Raji (cell line): Measurements from ENCODE around the gene THBS4.

ENCODE experiments used
- POLR2A ChIP-seq: IDR thresholded peaks from 2 replicates; pipeline ENCODE4 v1.6.1; 2011; ENCODE audit warnings: low read depth, low read length, control low read depth; ENCODE audit not compliant: insufficient read depth

The THBS4 gene

DNA sequence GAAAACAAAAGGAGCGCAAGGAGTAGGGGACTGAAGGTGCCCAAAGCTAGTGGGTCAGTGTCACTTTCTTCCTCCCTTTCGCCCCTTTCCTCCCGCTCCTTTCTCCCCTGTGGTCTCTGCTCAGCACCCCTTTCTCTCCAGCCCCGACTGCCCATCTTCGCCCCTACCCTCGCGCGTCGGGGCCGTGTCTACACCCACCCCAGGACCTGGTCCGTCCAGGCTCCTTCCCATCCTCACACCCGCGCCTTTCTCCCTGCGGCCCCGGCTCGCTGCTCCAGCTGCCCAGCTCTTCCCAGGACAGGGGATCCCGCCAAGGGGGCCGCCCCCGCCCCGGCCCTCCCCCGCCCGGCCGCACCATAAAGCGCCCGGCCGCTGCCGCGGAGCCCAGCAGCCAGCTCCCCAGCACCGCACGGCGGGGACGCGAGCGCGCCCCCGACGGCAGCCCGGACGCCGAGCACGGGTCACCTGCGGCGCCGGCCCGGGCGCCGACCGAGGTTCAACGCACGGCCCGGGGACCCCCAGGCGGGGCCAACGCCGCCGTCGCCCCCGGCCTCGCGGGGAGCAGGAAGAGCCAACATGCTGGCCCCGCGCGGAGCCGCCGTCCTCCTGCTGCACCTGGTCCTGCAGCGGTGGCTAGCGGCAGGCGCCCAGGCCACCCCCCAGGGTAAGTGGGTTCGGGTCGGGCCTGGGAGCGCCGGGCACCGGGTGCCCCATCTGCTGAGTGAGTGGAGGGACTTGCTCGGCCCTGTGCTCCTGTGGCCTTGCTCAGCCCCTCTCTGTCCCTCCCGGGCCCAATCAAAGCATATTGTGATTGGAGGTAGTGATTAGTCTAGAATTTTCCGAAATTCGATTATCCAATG is at the start of gene THBS4:
Gene THBS4, plus strand, starts transcription at position 387 of the 860 bp plus-strand sequence. Its CDS starts 190 bp downstream, at position 577.
- TF ChIP-seq POLR2A, result no peak

DNA sequence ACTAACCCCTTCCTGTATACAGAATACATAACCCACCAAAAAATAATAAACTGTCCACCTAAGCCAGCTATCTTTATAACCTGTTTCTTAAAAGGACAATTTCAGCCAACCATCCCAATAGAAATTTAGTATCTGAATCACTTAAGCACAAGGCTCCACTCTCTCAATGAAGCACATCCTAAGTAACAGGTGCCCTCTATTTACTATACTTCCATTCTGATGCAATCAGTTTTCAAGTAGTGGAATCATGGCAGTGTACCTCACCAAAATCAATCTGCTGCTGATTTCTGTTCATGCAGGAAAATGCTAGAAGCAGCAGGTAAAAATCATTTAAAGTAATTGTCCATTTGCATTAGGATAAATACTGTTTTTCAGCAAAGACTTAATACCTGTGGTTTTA is 48.9 kb upstream of the THBS4 start:
- TF ChIP-seq POLR2A, result no peak

DNA sequence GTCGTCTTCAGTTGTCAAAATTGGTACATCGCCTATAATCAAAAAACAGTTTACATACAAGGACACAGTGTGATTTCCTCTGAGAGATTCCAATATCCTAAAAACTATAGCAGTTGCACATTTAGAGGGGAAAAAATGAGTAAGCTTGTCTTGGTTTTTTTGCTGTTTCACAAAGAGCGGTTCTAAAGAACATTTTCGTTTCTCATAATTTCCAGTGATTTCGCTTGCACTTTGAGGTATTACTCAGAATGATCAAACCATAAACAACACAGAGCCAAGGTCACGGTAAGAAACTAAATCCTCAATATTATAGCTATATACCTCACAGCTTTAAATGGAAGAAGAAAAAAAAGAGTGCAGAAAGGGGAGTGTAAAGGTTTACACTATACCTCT is 44.9 kb upstream of the THBS4 start:
- no peak for TF ChIP-seq POLR2A

DNA sequence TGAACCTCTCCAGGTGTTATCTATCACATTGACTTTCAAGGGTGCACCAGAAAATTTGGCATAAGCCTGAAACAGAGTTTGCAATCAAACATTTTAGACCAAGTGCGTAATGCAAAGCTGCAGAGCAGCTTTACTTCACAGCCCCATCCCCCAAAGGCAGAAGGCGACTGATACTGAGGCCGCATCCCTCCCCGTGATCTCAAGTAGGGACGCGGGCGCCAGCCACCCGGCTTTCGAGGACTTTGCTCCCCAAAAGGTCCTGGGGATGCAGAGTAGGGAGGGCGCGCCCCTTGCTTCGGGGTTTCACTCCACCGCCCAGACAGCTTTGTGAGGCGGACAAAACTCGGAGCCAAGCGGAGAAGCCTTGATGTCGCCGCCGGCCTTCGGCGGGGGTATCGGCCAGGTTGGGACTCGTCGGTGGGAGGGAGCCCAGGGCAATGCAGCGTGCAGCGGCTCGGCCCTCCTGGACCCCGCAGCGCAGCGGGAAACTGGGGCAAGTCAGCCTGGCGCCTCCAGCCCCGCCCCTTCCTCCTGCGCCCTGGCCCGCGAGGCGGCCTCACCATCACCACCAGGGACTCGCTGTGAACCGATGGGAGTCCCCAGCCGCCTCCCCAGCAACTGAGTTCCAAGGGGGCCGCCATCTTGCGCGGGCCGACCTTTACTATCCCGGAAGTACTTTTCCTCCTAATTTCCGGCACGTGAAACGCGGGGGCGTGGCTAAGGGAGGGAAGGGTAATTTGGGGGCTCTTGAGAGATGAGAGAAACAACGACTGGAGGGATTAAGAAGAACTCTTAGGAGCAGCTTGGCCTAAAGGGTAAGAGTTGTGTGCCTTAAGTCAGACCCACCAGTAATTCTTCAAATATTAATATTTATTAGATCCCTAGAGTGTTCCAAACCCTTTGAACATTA is 44.3 kb upstream of the THBS4 start, which contains the start of gene MTX3:
Gene MTX3, minus strand, starts transcription at position 665 of the 910 bp plus-strand sequence. Its CDS starts 24 bp downstream, at position 641.
- peak; percentile 61 for TF ChIP-seq POLR2A

DNA sequence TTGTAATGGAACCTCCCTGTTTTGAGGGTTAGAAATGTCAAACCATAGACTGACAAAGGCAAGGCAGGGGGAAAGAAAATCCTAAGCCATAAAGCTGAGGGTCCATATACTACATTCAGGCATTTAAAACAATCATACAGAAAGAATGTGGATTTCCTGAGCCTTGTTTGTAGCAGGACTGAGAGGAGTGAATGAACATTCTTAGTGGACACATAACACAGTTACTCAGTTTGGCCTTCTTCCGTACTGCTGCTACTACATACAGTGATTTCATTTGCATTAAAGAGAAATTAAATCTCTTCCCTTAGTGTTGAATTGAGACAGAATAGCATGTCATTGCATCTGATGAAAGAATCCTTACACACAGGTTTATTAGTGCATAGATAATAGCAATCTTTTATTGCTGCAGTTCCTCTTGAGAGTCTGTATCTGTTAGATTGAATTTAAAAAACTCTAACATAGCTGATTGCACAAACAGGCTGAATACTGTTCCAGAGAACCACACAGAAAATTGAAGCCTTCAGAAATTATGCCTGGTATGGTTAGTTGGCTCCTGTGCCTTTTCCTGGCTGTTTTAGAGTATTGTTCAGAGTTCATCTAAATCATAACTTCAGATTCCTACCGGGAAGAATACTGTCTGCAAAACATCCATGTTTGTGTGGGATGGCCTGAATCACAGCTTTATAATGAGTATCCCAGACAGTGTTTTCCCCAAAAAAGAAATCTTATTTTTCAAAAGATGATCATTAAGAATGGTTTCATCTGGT is 42.1 kb upstream of the THBS4 start:
- no peak for TF ChIP-seq POLR2A

DNA sequence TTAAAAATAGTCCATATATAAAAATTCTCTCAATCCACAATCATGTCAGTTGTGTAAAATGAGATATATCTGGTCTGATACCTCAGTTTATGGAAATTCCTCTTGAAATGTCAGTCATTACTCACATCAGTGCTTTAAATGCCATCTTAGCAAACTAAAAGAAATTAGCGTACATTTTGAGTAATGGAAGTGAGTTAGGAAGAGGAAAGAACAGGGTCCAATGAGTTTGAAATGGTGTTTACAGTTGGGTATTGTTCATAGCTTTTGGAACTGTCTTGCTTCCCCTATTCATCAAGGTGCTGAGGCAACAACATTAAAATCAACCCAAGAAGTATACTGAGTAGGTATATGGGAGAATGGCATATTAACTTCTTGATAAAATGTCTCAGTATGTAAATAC is 35.4 kb upstream of the THBS4 start:
- TF ChIP-seq POLR2A, result no peak

DNA sequence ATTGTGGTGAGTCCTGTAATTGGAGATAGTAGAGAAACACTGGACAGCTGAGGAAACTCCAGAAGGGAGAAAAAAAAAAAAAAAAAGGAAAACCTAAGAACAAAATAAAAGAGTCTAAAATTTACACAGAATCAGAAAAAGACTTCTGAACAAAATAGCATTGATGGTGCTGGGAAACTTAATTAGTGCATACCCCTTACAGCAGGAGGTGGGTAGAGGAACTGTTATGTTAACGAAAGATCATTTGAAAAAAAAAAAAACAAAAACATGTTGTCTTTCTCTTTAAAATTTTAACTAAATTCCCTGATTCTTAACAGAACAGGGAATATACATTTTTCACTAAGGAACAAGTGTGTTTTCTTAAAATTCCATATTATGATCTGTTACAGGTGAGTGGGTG is 32.5 kb upstream of the THBS4 start:
- TF ChIP-seq POLR2A, result no peak

DNA sequence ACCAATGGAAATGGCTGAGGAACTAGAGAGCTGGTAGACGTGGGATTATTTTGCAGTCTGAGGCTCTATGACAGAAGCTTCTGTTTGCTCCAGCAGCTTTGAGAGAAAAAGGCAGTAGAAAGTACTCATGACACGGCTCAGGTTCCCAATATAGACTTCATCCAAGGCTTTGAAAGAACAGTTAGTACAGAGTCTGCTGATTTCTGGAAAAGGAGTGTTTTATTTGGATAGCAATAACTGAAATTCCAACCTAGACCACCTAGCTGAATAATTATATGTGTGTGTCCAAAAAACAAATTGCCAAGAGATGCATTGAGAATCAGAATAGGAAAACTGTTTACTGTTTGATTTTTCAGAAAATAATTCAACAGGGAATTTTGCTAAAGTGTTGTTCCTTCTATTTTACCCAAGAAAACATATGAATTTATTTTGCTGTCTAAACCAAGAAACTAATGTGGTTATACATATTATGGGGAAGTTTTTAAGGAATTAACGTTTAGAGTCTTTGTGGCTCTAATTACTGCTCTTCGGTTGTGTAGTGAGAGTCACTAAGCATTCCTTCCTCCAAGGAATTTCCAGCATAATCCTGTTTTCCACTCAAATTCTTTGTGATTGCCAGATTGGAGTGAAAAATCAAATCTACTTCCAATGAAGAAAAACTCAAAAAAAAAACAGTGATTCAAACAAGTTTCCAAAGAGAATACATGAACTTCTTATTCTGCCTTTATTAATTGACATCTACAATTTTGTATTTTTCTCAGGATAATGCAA is 26.0 kb upstream of the THBS4 start:
- TF ChIP-seq POLR2A, result no peak

DNA sequence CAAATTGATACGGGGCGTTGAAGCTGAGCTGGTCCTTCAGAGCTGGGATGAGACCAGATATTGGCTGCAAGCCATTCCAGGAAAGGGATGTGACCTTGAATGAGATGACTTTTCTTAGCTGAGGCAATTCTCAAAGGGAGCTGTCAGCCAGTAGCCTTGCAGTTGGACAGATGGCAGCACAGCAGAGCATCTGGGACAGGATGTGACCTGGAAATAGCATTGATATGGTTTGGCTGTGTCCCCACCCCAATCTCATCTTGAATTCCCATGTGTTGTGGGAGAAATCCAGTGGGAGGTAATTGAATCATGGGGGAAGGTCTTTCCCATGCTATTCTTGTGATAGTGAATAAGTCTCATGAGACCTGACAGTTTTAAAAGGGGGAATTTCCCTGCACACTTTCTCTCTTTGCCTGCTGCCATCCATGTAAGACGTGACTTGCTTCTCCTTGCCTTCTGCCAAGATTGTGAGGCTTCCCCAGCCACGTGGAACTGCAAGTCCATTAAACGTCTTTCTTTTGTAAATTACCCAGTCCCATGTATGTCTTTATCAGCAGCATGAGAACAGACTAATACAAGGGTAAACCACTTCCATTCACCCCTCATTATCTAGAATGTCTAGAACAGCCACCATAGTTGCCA is 24.3 kb upstream of the THBS4 start:
- no peak for TF ChIP-seq POLR2A

DNA sequence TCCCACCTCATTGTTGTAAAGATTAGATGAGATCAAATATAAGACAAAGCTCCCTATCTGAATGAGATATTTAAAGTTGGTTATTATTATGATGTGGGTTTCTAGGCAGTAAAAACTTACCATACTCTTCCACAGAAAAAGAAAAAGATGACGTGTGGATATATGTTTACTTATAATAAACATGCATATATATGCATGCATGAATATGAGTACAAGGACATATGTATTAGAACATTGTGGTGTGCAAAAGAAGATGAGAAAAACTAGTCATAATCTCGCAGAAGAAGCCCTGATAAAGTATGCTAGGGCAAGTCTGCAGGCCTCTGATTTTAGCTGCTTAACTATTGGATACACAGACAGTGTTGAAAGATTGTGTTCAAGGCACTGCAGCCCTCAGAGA is 10.1 kb upstream of the THBS4 start:
- TF ChIP-seq POLR2A, result no peak

DNA sequence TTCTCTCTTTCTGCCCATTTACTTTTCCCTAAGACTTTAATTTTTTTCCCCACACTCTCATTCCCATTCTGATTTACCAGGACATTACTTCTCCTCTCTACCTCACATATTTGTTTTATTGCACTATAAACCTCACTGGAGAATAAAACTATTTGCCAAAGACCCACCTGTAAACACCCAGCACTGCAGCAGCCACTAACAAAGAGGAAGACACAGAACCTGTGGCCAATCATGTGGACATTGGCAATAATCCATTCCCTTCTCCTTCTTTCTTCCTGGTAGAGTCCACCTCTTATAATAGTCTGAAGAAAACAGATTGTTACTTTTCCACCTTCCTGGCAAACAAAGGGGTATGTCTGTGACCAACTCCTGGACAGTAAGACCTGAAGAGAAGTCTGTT is 8.3 kb upstream of the THBS4 start:
- no peak for TF ChIP-seq POLR2A

DNA sequence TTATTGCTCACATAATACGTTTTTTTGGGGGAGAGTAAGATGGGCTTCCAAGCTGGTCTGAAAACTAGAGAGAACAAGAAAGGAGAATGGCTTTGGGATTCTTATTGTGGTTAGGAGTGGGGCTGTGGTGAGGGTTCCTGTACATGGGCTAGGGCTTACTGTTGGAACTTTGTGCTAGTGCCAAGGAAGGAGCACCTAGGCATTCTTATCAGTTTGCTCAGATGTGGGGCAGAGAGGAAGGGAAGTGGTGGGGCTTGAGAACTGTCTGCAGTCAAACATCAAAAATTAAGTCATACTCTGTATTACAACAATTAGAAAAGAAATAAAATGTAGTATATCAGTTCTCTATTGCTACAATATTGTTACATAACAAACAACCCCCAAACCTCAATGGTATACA is 4.0 kb upstream of the THBS4 start:
- no peak for TF ChIP-seq POLR2A

DNA sequence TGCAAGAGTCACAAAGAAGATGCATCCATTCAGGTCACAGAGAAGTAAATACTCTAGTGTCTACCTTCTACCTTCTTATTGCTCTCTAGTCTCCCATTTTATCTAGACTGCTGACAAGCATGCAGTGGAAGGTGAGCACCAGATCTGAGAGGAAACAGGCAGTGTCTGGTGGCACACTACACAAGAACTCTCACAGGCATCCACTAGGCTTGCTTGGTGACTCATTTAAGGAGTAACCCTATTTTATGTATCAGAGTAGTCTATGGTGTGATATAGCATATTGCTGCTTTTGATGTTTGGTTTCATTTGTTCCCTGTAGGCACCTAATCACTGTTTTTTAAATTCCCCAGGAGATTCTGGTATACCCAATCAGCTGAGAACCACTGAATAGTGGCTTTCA is 1.6 kb upstream of the THBS4 start:
- TF ChIP-seq POLR2A, result no peak

DNA sequence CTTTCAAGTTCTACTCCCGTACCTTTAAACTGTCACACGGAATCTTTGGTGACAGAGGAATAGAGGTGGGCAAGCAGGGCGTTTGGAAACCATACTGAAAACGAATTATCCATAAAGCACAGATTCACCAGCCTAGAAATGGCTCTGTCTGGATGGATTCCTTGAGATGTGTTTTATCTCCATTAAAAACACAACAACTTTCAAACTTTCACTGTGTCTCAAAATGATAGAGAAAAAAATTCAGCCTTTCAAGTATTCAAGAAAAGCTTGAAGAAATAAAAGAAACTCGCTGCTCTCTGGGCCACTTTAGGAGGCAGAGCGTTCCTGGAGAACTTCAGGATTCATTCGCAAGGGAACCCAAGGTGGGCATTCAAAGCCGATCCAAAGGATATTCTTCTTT is 589 bp upstream of the THBS4 start:
- TF ChIP-seq POLR2A, result no peak
